Measurements from ENCODE around the gene CAT. TPM values are rescaled to one million over a fixed set of nuclear protein-coding genes. Genes with fewer than 3 reads are reported as not detected.

CAT gene
- total RNA-seq, 1 donor from 2014 or later: 73.6 TPM

DNA sequence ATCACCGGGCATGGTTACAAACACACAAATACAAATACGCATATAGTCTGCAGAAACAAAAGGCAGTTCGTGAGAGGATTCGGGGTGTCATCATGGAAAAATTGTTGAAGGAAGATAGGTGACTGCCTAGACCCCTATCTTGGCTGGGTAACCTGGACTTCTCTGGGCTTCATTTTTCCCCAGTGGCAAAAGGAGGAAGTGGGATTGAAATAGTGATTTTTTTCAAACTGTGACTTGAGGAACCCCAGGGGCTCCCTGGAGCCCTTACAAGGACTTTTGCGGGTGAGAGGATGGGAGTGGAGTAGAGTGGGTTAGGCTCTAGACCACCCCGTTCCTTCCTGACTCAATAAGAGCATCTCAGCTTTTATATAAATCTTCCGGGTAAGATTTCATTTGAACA is 75.9 kb downstream of the CAT start:
- Histone ChIP-seq H3K27me3 (ENCODE audit: control insufficient read depth in 3 of 3, insufficient read depth in 3 of 3, low read length in 3 of 3) (no peaks in the 10 kb centered on the region), H3K36me3 (ENCODE audit: control insufficient read depth in 3 of 3, insufficient read depth in 3 of 3, low read length in 3 of 3) (no peaks in the 10 kb centered on the region), H3K4me3 (ENCODE audit: low read length in 3 of 3) (no peak overlapping the region), H3K9ac (ENCODE audit: low read depth in 1 of 3, low read length in 3 of 3) (no peak overlapping the region), H3K27ac (ENCODE audit: low read depth, low read length) (no peak overlapping the region), H3K4me1 (ENCODE audit: control insufficient read depth in 3 of 3, insufficient read depth in 3 of 3, low read length in 3 of 3) (no peaks in the 10 kb centered on the region), H3K9me3 (ENCODE audit: control insufficient read depth in 3 of 3, low read length in 3 of 3) (no peaks in the 10 kb centered on the region)

DNA sequence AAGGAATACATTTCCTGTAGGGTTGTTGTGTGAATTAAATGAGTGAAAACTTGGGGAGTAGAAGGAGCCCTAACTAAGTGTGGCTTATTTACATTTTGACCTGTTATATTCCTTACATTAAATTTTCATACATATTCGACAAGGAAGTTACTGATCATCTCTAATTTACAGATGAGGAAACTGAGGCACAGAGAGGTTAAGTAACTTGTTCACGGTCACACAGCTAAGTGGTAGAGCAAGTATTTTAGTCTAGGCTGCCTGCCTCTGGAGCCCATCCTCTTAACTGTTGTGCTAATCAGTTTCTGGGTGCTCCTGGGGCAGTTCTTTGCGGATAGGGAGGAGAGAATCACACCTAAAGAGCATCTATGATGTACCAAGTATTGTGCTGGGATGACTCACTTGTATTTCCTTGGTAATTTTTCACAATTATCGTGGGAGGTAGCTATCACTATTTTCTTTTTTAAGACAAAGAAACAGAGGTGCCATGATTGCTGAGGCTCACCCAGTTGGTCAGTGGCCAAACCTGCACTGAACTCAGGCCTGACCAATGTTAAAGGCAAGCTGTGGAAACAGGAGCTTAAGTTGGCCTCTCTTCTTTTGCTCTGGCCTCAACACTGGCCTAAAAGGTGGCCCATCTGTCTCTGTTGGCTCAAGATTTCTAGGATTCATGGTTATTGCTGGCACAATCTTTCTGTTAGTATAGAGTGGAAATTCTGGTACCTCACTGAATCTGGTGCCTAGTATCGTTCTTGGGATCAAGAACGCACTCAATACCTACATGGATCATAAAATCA is 77.7 kb downstream of the CAT start:
- Histone ChIP-seq H3K4me1 (ENCODE audit: control insufficient read depth in 3 of 3, insufficient read depth in 3 of 3, low read length in 3 of 3) (no peaks in the 10 kb centered on the region), H3K9me3 (ENCODE audit: control insufficient read depth in 3 of 3, low read length in 3 of 3) (no peaks in the 10 kb centered on the region), H3K4me3 (ENCODE audit: low read length in 3 of 3) (no peak overlapping the region), H3K9ac (ENCODE audit: low read depth in 1 of 3, low read length in 3 of 3) (no peak overlapping the region), H3K36me3 (ENCODE audit: control insufficient read depth in 3 of 3, insufficient read depth in 3 of 3, low read length in 3 of 3) (no peaks in the 10 kb centered on the region), H3K27ac (ENCODE audit: low read depth, low read length) (no peak overlapping the region), H3K27me3 (ENCODE audit: control insufficient read depth in 3 of 3, insufficient read depth in 3 of 3, low read length in 3 of 3) (no peaks in the 10 kb centered on the region)

DNA sequence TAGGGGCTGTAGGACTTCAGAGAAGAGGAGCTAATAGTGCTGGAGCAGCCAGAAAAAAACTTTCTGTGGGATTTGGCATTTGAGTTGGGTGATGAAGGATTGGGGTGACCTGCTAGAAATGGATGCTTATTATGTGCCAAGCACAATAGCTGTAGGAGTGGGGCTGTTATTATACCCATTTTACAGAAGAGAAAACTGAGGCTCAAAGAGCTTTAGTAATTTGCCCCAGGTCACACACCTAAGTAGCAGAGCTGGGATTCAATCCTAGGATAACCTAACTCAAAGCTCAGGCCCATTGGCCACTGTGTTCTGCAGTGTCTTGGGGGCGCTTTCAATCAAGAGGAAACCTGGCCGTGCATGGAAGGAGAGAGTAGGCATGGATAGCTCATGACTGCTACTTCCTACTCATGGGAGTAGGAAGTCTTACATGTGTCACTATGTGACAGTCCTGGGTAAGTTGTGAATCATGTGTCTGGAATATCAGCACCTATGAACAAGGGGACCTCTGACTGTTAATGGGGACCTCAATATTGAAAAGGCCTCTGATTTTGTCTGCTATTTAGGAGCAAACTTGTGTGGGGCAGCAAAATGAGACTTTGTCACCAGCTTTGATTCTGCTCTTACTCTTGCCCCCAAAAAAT is 81.0 kb downstream of the CAT start:
- Histone ChIP-seq H3K9me3 (ENCODE audit: control insufficient read depth in 3 of 3, low read length in 3 of 3) (no peaks in the 10 kb centered on the region), H3K27me3 (ENCODE audit: control insufficient read depth in 3 of 3, insufficient read depth in 3 of 3, low read length in 3 of 3) (peaks cover 0 to 6% (median 0%) of the 10 kb centered on the region in 3 donors), H3K36me3 (ENCODE audit: control insufficient read depth in 3 of 3, insufficient read depth in 3 of 3, low read length in 3 of 3) (no peaks in the 10 kb centered on the region), H3K4me1 (ENCODE audit: control insufficient read depth in 3 of 3, insufficient read depth in 3 of 3, low read length in 3 of 3) (no peaks in the 10 kb centered on the region), H3K27ac (ENCODE audit: low read depth, low read length) (no peak overlapping the region), H3K9ac (ENCODE audit: low read depth in 1 of 3, low read length in 3 of 3) (no peak overlapping the region), H3K4me3 (ENCODE audit: low read length in 3 of 3) (no peak overlapping the region)

DNA sequence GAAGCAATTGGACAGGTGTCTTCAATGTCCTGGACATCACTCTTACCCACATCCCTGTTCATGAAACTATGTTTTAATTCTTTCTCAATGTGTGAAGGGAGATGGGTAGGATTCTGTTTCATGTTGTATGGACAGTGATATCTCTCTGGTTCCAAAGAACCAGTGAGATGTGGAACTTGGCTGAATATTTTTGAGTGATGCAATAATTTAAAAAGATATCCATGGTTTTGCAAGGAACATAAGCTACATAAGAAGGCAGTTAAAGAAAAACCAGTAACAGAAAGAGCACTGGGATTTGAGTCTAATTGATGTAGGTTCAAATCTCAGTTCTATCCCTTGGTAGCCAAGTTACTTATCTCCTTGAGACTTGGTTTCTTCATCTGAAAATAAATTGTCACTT is 82.5 kb downstream of the CAT start:
- no peaks in the 10 kb centered on the region for H3K36me3 ChIP-seq (ENCODE audit: control insufficient read depth in 3 of 3, insufficient read depth in 3 of 3, low read length in 3 of 3)
- no peak overlapping the region for H3K27ac ChIP-seq (ENCODE audit: low read depth, low read length)
- H3K9ac ChIP-seq (ENCODE audit: low read depth in 1 of 3, low read length in 3 of 3): no peak overlapping the region
- peaks cover 0 to 7% (median 0%) of the 10 kb centered on the region in 3 donors for H3K27me3 ChIP-seq (ENCODE audit: control insufficient read depth in 3 of 3, insufficient read depth in 3 of 3, low read length in 3 of 3)
- no peaks in the 10 kb centered on the region for H3K4me1 ChIP-seq (ENCODE audit: control insufficient read depth in 3 of 3, insufficient read depth in 3 of 3, low read length in 3 of 3)
- H3K9me3 ChIP-seq (ENCODE audit: control insufficient read depth in 3 of 3, low read length in 3 of 3): no peaks in the 10 kb centered on the region
- no peak overlapping the region for H3K4me3 ChIP-seq (ENCODE audit: low read length in 3 of 3)

Small RNA genes within 50 kb of the gene (small RNA-seq; reads per million reads assigned to genes)
- gene AL035079.1: not detected

Other genes with a start within 250 kb of the CAT start
- gene ABTB2, start 80.9 kb upstream of the CAT start, total RNA-seq: 6.3 TPM
- gene ELF5, start 74.9 kb downstream of the CAT start, total RNA-seq: not detected
- not detected for gene EHF, start 182.2 kb downstream of the CAT start, total RNA-seq

Measured in skeletal muscle tissue (tissue), 5 donors.